OCI-LY3 (cell line): ENCODE results near the gene MAGED2.
"Not testable (repeated sequence)": the region's sequence is repeated elsewhere in the genome, so short reads cannot be mapped to it uniquely, and the experiment has no call there.

ENCODE experiments used
- H2AFZ ChIP-seq: fragments of 200-600, 300-600 bp; shearing (Covaris generic); 2 replicates; pipeline ENCODE4 v1.6.0; 2014; ENCODE audit warnings: antibody characterized with exemption, low read depth, low read length
- H3K27ac ChIP-seq: fragments of 200-600, 300-600 bp; sonication (generic); 2 replicates; pipeline ENCODE4 v1.5.1; 2014; ENCODE audit warnings: mild to moderate bottlenecking, low read length, moderate library complexity, mixed read lengths
- H3K27me3 ChIP-seq: fragments of 200-600, 300-600 bp; sonication (generic); 2 replicates; pipeline ENCODE4 v1.6.1; 2014; ENCODE audit warnings: low read depth, low read length, mixed read lengths
- H3K36me3 ChIP-seq: fragments of 200-600, 300-600 bp; sonication (generic); replicated peaks from 2 replicates; pipeline ENCODE3; 2014; ENCODE audit warnings: low read depth, low read length, mixed read lengths
- H3K4me1 ChIP-seq: fragments of 300-600, 200-600 bp; sonication (generic); 2 replicates; pipeline ENCODE4 v1.6.1; 2014; ENCODE audit warnings: low read length, mixed read lengths
- H3K4me2 ChIP-seq: fragments of 200-600, 300-600 bp; sonication (generic); 2 replicates; pipeline ENCODE4 v1.6.1; 2014; ENCODE audit warnings: low read length, mixed read lengths
- H3K4me3 ChIP-seq: fragments of 300-600, 200-600 bp; sonication (generic); 2 replicates; pipeline ENCODE4 v1.5.1; 2014; ENCODE audit warnings: antibody characterized with exemption, mild to moderate bottlenecking, low read length, moderate library complexity
- H3K79me2 ChIP-seq: fragments of 300-600, 200-600 bp; shearing (Covaris generic); 2 replicates; pipeline ENCODE4 v1.6.1; 2014; ENCODE audit warnings: mild to moderate bottlenecking, low read length, mixed read lengths
- H3K9ac ChIP-seq: fragments of 300-600, 200-600 bp; shearing (Covaris generic); 2 replicates; pipeline ENCODE4 v1.6.0; 2014; ENCODE audit warnings: mild to moderate bottlenecking, low read length, moderate library complexity
- H3K9me3 ChIP-seq: fragments of 200-600, 300-600 bp; shearing (Covaris generic); 2 replicates; pipeline ENCODE4 v1.6.1; 2014; ENCODE audit warnings: low read length, mixed read lengths; ENCODE audit not compliant: insufficient read depth
- H4K20me1 ChIP-seq: fragments of 200-600, 300-600 bp; sonication (generic); 2 replicates; pipeline ENCODE4 v1.6.1; 2016; ENCODE audit warnings: low read length, mixed read lengths; ENCODE audit not compliant: insufficient read depth
- CTCF ChIP-seq: fragments of 200-600, 300-600 bp; sonication (generic); IDR thresholded peaks from 2 replicates; pipeline ENCODE4 v1.5.1; 2014; ENCODE audit warnings: antibody characterized with exemption, low read length, low read depth
- EZH2phosphoT487 ChIP-seq: fragments of 200-600 bp; shearing (Covaris generic); IDR thresholded peaks from 2 replicates; pipeline ENCODE4 v1.6.1; 2018; ENCODE audit warnings: antibody characterized with exemption, mixed run types, low read depth

MAGED2 gene

GRCh38 chrX:54825716-54826438, 18.3 kb downstream of the MAGED2 start:
- H3K79me2 ChIP-seq, result no peaks in the 10 kb centered on the region
- no peak overlapping the region for H3K27ac ChIP-seq
- no peaks in the 10 kb centered on the region for H3K4me1 ChIP-seq
- H4K20me1 ChIP-seq, result no peaks in the 10 kb centered on the region
- no peak overlapping the region for H3K9ac ChIP-seq
- H2AFZ ChIP-seq, result no peak overlapping the region
- H3K4me2 ChIP-seq, result no peak overlapping the region
- H3K4me3 ChIP-seq, result no peak overlapping the region
- H3K27me3 ChIP-seq, result no peaks in the 10 kb centered on the region
- no peaks in the 10 kb centered on the region for H3K9me3 ChIP-seq
- no peaks in the 10 kb centered on the region for H3K36me3 ChIP-seq
- TF ChIP-seq CTCF, result peak; percentile 18
- no peak for TF ChIP-seq EZH2phosphoT487

- no peak overlapping the region for H3K9ac ChIP-seq
- H3K36me3 ChIP-seq, result no peaks in the 10 kb centered on the region
- H3K27me3 ChIP-seq, result no peaks in the 10 kb centered on the region
- no peak overlapping the region for H2AFZ ChIP-seq
- H3K4me2 ChIP-seq, result no peak overlapping the region
- no peaks in the 10 kb centered on the region for H3K4me1 ChIP-seq
- no peaks in the 10 kb centered on the region for H4K20me1 ChIP-seq
- no peaks in the 10 kb centered on the region for H3K9me3 ChIP-seq
- H3K79me2 ChIP-seq, result no peaks in the 10 kb centered on the region
- TF ChIP-seq CTCF (no peak), EZH2phosphoT487 (no peak)
- H3K4me3 ChIP-seq, result no peak overlapping the region
- H3K27ac ChIP-seq, result no peak overlapping the region
Observed at GRCh38 chrX:54826598-54826997, 19.1 kb downstream of the MAGED2 start.

GRCh38 chrX:54838583-54838982, 31.0 kb downstream of the MAGED2 start:
- H3K79me2 ChIP-seq, result no peaks in the 10 kb centered on the region
- H3K9me3 ChIP-seq, result no peaks in the 10 kb centered on the region
- no peak overlapping the region for H3K9ac ChIP-seq
- no peak overlapping the region for H3K27ac ChIP-seq
- no peak overlapping the region for H2AFZ ChIP-seq
- no peak overlapping the region for H3K4me3 ChIP-seq
- H4K20me1 ChIP-seq, result no peaks in the 10 kb centered on the region
- H3K27me3 ChIP-seq, result no peaks in the 10 kb centered on the region
- TF ChIP-seq EZH2phosphoT487, result no peak
- no peak for TF ChIP-seq CTCF
- no peak overlapping the region for H3K4me2 ChIP-seq
- no peaks in the 10 kb centered on the region for H3K36me3 ChIP-seq
- H3K4me1 ChIP-seq, result no peaks in the 10 kb centered on the region

- H3K36me3 ChIP-seq, H3K9me3 ChIP-seq, H3K27me3 ChIP-seq, H3K4me3 ChIP-seq, H4K20me1 ChIP-seq, H3K9ac ChIP-seq, H3K27ac ChIP-seq, H3K4me1 ChIP-seq, H3K4me2 ChIP-seq, H3K79me2 ChIP-seq, H2AFZ ChIP-seq: not testable (repeated sequence)
Observed at GRCh38 chrX:54841184-54841874, 33.8 kb downstream of the MAGED2 start.
